ENCODE data around the gene DOCK3.
"Not testable (repeated sequence)": the region's sequence is repeated elsewhere in the genome, so short reads cannot be mapped to it uniquely, and the experiment has no call there.

DNA sequence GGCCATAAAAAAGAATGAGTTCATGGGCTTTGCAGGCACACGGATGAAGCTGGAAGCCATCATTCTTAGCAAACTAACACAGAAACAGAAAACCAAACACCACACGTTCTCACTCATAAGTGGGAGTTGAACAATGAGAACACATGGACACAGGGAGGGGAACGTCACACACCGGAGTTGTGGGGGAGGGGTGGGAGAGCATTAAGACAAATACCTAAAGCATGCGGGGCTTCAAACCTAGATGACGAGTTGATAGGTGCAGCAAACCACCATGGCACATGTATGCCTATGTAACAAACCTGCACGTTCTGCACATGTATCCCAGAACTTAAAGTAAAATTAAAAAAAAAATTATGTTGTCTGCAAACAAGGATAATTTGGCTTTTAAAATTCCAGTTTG is 200.1 kb downstream of the DOCK3 start:
- TF ChIP-seq, protein P1, sequence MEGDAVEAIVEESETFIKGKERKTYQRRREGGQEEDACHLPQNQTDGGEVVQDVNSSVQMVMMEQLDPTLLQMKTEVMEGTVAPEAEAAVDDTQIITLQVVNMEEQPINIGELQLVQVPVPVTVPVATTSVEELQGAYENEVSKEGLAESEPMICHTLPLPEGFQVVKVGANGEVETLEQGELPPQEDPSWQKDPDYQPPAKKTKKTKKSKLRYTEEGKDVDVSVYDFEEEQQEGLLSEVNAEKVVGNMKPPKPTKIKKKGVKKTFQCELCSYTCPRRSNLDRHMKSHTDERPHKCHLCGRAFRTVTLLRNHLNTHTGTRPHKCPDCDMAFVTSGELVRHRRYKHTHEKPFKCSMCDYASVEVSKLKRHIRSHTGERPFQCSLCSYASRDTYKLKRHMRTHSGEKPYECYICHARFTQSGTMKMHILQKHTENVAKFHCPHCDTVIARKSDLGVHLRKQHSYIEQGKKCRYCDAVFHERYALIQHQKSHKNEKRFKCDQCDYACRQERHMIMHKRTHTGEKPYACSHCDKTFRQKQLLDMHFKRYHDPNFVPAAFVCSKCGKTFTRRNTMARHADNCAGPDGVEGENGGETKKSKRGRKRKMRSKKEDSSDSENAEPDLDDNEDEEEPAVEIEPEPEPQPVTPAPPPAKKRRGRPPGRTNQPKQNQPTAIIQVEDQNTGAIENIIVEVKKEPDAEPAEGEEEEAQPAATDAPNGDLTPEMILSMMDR (IDR thresholded peaks at IDR 0.05) = not testable (repeated sequence)
- TF ChIP-seq POLR2A (IDR thresholded peaks at IDR 0.05); POLR2AphosphoS5 (IDR thresholded peaks at IDR 0.05; ENCODE audit: insufficient read depth in 1 of 2, low read depth in 1 of 2): not testable (repeated sequence)

Measured in vagina (tissue), 2 donors.